ENCODE measurements around the gene ENGASE.

GRCh38 chr17:79083191-79083971 is 8.8 kb downstream of the ENGASE start:
- TF ChIP-seq CTCF (conservative IDR thresholded peaks at IDR 0.05; ENCODE audit: low read depth in 2 of 2) (no peak), POLR2AphosphoS5 (IDR thresholded peaks at IDR 0.05; ENCODE audit: low read depth) (no peak), EZH2 (IDR thresholded peaks at IDR 0.05; ENCODE audit: low read depth, unreplicated experiment) (no peak), JUNB (IDR thresholded peaks at IDR 0.05; ENCODE audit: unreplicated experiment) (no peak), EZH2phosphoT487 (IDR thresholded peaks at IDR 0.05; ENCODE audit: unreplicated experiment) (no peak), REST (IDR thresholded peaks at IDR 0.05; ENCODE audit: unreplicated experiment) (no peak), CREB1 (CRISPR knock-in tag; IDR thresholded peaks at IDR 0.05; ENCODE audit: low read depth) (no peak), ZNF331 (CRISPR knock-in tag; IDR thresholded peaks at IDR 0.05; ENCODE audit: low read depth) (no peak)
- TF ChIP-seq, protein P1, sequence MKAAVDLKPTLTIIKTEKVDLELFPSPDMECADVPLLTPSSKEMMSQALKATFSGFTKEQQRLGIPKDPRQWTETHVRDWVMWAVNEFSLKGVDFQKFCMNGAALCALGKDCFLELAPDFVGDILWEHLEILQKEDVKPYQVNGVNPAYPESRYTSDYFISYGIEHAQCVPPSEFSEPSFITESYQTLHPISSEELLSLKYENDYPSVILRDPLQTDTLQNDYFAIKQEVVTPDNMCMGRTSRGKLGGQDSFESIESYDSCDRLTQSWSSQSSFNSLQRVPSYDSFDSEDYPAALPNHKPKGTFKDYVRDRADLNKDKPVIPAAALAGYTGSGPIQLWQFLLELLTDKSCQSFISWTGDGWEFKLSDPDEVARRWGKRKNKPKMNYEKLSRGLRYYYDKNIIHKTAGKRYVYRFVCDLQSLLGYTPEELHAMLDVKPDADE (IDR thresholded peaks at IDR 0.05), result no peak

Measured in GM23338 (cell line).